ENCODE results near the gene TBC1D22A.

DNA sequence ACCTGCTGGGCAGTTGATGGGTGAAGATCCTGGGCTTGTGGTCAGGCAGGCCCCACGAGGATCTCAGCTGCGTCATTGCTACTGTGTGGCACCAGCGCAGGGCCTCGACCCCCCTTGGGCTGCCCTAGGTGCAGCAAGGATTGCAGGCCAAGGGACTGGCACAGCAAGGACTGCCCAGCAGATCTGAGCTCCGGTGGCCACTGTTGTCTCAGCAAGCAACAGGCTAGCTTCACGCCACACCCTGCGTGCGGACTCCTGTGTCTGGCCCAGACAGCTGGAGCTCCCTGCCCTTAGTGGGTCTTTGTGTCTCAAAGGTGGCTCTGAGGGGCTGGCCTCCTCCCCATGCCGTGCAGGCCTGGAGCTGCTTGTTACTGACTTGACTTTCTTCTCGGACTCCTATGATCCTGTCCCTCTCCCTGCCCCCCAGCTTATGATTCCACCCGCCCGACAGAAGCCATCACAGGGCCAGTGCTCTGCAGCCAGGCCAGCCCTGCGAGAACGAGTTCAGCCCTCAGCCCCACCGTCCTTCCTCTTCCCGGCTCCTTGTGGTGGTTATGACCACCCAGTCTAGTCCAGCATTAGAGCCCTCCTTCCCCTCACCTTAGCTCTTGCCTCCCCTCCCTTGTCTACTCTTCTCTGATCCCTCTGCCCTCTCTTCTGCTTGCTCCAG, 295.6 kb downstream of the TBC1D22A start:
- TF ChIP-seq POLR2AphosphoS5 (IDR thresholded peaks at IDR 0.05; ENCODE audit: low read depth, low read length) (no peak), ZNF274 (IDR thresholded peaks at IDR 0.05; ENCODE audit: low read depth, low read length) (no peak), EZH2 (IDR thresholded peaks at IDR 0.05) (no peak)
- TF ChIP-seq, protein P1, sequence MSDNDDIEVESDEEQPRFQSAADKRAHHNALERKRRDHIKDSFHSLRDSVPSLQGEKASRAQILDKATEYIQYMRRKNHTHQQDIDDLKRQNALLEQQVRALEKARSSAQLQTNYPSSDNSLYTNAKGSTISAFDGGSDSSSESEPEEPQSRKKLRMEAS (IDR thresholded peaks at IDR 0.05) = no peak
- TF ChIP-seq, protein P2, sequence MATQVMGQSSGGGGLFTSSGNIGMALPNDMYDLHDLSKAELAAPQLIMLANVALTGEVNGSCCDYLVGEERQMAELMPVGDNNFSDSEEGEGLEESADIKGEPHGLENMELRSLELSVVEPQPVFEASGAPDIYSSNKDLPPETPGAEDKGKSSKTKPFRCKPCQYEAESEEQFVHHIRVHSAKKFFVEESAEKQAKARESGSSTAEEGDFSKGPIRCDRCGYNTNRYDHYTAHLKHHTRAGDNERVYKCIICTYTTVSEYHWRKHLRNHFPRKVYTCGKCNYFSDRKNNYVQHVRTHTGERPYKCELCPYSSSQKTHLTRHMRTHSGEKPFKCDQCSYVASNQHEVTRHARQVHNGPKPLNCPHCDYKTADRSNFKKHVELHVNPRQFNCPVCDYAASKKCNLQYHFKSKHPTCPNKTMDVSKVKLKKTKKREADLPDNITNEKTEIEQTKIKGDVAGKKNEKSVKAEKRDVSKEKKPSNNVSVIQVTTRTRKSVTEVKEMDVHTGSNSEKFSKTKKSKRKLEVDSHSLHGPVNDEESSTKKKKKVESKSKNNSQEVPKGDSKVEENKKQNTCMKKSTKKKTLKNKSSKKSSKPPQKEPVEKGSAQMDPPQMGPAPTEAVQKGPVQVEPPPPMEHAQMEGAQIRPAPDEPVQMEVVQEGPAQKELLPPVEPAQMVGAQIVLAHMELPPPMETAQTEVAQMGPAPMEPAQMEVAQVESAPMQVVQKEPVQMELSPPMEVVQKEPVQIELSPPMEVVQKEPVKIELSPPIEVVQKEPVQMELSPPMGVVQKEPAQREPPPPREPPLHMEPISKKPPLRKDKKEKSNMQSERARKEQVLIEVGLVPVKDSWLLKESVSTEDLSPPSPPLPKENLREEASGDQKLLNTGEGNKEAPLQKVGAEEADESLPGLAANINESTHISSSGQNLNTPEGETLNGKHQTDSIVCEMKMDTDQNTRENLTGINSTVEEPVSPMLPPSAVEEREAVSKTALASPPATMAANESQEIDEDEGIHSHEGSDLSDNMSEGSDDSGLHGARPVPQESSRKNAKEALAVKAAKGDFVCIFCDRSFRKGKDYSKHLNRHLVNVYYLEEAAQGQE (IDR thresholded peaks at IDR 0.05; ENCODE audit: low read depth) = no peak
